ENCODE data around the gene COMP. TPM values are rescaled to one million over a fixed set of nuclear protein-coding genes. Genes with fewer than 3 reads are reported as not detected.
"Not testable (repeated sequence)": the region's sequence is repeated elsewhere in the genome, so short reads cannot be mapped to it uniquely, and the experiment has no call there.

COMP gene
- total RNA-seq, 1 experiment from 2014 or later: 0.13 TPM

GRCh38 chr19:18735752-18736151, 55.4 kb downstream of the COMP start (continued):
- TF ChIP-seq AFF4 (CRISPR knock-in tag; IDR thresholded peaks at IDR 0.05; ENCODE audit: borderline replicate concordance) (no peak), ZNF423 (CRISPR knock-in tag; IDR thresholded peaks at IDR 0.05) (no peak), SMAD4 (CRISPR knock-in tag; IDR thresholded peaks at IDR 0.05) (no peak), ELF4 (CRISPR knock-in tag; IDR thresholded peaks at IDR 0.05; ENCODE audit: low read depth) (no peak), ATF1 (CRISPR knock-in tag; IDR thresholded peaks at IDR 0.05) (no peak), JUN (CRISPR knock-in tag; IDR thresholded peaks at IDR 0.05) (no peak), NR1H2 (CRISPR knock-in tag; IDR thresholded peaks at IDR 0.05) (no peak)

GRCh38 chr19:18735324-18735723, 55.8 kb downstream of the COMP start:
- DNase-seq (ENCODE audit: low spot score): no peak
- no peak overlapping the region for H3K27ac Mint-ChIP-seq
- CTCF ChIA-PET: no interaction called here
- no peaks in the 10 kb centered on the region for H3K27me3 Mint-ChIP-seq (ENCODE audit: low read depth)
- no peak overlapping the region for H3K4me3 Mint-ChIP-seq
- H3K36me3 Mint-ChIP-seq: no peaks in the 10 kb centered on the region
- peaks cover 2% of the 10 kb centered on the region; the same call in 1 of the 2 replicates for H3K4me1 Mint-ChIP-seq
- POLR2A ChIA-PET: no interaction called here
- TF ChIP-seq GRHL2 (CRISPR knock-in tag; IDR thresholded peaks at IDR 0.05; ENCODE audit: insufficient replicate concordance, severe bottlenecking): no peak
- TF ChIP-seq FOXP4 (CRISPR knock-in tag; IDR thresholded peaks at IDR 0.05): no peak
- no peak for TF ChIP-seq ARID4B (CRISPR knock-in tag; IDR thresholded peaks at IDR 0.05; ENCODE audit: borderline replicate concordance)
- TF ChIP-seq KAT7 (CRISPR knock-in tag; IDR thresholded peaks at IDR 0.05; ENCODE audit: borderline replicate concordance): no peak
- TF ChIP-seq ESRRA (CRISPR knock-in tag; IDR thresholded peaks at IDR 0.05; ENCODE audit: borderline replicate concordance): no peak
- no peaks in the 10 kb centered on the region for H3K9me3 Mint-ChIP-seq
- ATAC-seq: no peak

GRCh38 chr19:18733762-18734332, 57.3 kb downstream of the COMP start:
- CTCF ChIA-PET: interaction anchor here (1.3 to 1.4 kb wide), 3 partner anchors 28 to 272 kb away, joined by 3 to 6 read pairs (median 4); no protein-coding TSS in a partner anchor
- H3K36me3 Mint-ChIP-seq; POLR2A ChIA-PET; H3K9me3 Mint-ChIP-seq; ATAC-seq; H3K27me3 Mint-ChIP-seq (ENCODE audit: low read depth); H3K4me1 Mint-ChIP-seq; H3K4me3 Mint-ChIP-seq; DNase-seq (ENCODE audit: low spot score): not testable (repeated sequence)
- H3K27ac Mint-ChIP-seq: peak overlapping the region; percentile 45; the same call in 1 of the 2 replicates

All from WTC11 (cell line).